ENCODE data around the gene LPCAT1.
"Not testable (repeated sequence)": the region's sequence is repeated elsewhere in the genome, so short reads cannot be mapped to it uniquely, and the experiment has no call there.

Gene LPCAT1

DNA sequence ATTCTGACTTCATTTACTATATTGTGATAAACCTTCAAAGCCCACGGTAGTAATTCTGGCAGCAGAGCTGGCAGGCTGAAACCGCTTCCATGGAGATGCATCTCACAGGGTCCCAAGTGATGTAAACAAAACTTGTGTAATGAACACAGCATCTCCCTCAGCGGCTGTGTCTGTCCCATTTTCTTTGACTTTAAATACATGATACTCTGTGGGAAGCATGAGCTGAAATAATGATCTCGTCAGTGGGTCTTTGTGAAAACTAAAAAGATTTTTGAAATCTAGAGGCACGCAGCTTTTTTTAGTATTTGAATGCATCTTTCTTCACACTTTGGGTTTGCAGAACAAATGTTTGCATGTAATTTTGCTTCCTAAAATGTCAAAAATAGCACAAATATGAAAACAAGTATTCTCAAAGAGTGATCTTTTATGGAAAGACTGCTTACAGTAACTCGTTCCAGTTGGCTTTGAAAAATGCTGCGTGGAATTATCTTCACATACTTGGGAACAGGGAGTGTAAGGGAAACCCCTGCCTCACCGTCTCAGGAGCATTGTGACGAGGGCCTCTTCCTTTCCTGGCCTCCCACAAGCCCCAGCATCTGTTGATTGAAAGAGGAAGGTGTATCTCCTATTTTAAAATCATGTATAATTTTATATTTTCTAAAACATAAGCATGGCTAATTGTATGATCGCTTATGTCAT is 18.1 kb upstream of the LPCAT1 start:
- in situ Hi-C loops (cut with MboI; ENCODE audit: low sequenced_read_pairs), result no loop called here

DNA sequence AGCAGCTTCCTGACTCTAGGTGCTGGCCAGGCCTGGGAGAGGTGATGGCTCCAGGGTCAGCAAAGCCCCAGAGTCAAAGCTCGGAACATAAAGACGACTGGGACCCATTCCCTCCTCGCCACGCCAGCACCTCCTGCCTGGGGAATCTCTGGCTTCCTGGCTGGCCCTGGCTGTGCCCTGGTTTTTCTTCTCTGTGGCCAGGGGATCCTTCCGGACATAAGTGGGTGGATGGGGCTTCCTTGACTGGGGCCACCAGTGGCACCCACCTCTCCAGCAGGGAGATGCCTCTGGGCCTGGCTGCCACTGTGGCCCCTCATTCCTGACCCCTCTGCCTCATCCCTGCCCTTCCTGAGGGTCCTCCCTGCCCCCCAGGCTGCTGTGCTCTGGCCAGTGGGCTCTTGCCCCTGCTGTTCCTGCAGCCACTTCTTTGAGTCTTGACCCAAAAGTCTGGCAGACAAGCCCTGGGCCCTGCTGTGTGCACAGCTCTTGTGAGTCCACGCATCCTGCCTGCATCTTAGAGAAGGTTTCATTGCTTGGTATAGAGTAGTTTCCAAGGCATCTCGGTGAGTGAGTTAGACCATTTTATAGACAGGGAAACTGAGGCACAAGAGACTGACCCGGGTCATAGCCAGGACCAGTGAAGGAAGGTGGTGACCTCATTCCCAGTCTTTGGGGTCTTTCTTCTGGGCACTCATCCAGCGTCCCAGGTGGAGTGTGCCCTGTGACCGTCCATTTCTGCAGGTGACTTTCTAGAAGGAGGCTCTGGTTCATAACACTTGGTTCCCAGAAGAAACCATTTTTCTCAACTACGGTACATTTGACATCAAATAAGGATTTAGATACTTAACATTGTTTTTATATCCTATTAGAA is 17.3 kb upstream of the LPCAT1 start:
- in situ Hi-C loops (cut with MboI; ENCODE audit: low sequenced_read_pairs), result no loop called here

GRCh38 chr5:1540166-1540565 is 16.4 kb upstream of the LPCAT1 start:
- in situ Hi-C loops (cut with MboI; ENCODE audit: low sequenced_read_pairs), result no loop called here

DNA sequence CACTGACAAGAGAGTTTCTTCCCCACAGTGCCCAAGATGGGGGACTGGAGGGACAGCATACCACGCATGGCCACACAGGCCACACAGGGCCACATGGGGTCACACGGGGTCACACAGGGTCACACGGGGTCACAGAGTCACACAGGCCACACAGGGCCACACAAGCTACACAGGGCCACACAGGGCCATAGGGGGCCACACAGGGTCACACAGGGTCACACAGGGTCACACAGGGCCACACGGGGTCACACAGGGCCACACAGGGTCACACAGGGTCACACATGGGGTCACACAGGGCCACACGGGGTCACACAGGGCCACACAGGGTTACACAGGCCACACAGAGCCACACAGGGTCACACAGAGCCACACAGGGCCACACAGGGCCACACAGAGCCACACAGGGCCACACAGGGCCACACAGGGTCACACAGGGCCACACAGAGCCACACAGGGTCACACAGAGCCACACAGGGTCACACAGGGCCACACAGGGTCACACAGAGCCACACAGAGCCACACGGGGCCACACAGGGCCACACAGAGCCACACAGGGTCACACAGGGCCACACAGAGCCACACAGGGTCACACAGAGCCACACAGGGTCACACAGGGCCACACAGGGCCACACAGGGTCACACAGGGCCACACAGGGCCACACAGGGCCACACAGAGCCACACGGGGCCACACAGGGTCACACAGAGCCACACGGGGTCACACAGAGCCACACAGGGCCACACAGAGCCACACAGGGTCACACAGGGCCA is 15.8 kb upstream of the LPCAT1 start:
- in situ Hi-C loops (cut with MboI; ENCODE audit: low sequenced_read_pairs), result not testable (repeated sequence)

DNA sequence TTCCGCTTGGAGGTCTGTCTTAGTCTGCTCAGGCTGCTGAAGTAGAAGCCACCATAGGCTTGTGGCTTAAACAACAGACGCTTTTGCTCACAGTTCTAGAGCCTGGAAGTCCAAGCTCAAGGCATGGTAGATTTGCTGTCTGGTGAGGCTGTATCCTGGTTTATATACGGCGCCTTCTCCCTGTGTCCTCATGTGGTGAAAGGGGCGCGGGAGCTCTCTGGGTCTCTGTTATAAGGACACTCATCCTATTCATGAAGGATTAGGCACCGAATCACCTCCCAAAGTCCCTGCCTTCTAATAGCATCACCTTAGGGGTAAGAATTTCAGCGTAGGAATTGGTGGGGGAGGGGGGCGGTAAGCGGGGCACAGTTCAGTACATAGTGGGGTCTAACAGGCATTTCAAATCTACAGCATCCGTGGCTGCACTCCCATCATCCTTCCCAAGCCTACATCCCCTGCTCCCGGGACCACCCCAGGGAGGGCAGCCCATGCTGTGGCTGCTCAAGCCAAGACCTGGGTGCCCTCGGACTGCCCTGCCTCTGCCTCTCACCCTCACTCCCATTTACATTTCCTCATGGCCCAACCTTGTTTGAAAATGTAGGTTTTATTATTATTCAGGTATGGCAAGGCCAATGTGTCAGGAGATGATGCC is 15.1 kb upstream of the LPCAT1 start:
- in situ Hi-C loops (cut with MboI; ENCODE audit: low sequenced_read_pairs), result no loop called here

- in situ Hi-C loops (cut with MboI; ENCODE audit: low sequenced_read_pairs), result no loop called here
Observed at GRCh38 chr5:1538276-1538675, 14.5 kb upstream of the LPCAT1 start.

GRCh38 chr5:1537603-1538154 is 13.9 kb upstream of the LPCAT1 start:
- in situ Hi-C loops (cut with MboI; ENCODE audit: low sequenced_read_pairs), result no loop called here

GRCh38 chr5:1536871-1537602 is 13.3 kb upstream of the LPCAT1 start:
- in situ Hi-C loops (cut with MboI; ENCODE audit: low sequenced_read_pairs), result no loop called here

GRCh38 chr5:1536322-1536845 is 12.6 kb upstream of the LPCAT1 start:
- in situ Hi-C loops (cut with MboI; ENCODE audit: low sequenced_read_pairs), result no loop called here

DNA sequence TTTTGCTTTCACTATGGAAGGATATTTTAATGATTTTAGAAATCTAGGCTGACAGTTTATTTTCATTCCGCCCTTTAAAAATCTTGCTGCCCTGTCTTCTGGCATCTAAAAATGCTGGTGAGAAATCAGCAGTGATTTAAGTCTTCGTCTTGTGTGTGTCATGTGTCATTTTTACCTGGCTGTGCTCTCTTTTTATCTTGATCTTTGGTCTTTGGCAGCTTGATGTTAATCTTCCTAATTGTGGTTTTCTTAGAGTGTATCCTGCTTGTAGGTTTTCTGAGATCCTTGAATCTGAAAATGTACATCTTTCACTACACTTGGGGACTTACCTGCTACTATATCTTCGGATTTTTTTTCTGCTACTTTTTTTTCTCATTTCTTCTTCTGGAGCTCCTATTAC is 11.9 kb upstream of the LPCAT1 start:
- in situ Hi-C loops (cut with MboI; ENCODE audit: low sequenced_read_pairs), result no loop called here

DNA sequence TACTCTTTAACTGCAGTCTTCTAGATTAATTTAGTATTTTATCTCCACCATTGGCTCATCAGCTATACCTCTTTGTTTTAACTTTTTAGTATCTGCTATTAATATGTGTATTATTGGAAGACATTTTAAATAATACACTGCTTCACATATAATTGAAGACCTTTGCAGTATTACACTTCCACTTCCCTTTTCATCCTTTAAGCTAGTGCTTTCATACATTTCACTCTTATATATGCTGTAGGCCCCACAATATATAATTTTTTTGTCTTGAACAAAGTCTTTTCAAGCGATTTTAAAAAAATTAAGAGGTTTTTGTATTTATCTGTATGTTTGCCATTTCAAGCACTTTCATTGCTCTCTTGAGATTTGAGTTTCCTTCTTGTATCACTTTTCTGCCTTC is 8.6 kb upstream of the LPCAT1 start:
- in situ Hi-C loops (cut with MboI; ENCODE audit: low sequenced_read_pairs), result no loop called here

- in situ Hi-C loops (cut with MboI; ENCODE audit: low sequenced_read_pairs), result no loop called here
Observed at GRCh38 chr5:1529498-1529897, 5.7 kb upstream of the LPCAT1 start.

DNA sequence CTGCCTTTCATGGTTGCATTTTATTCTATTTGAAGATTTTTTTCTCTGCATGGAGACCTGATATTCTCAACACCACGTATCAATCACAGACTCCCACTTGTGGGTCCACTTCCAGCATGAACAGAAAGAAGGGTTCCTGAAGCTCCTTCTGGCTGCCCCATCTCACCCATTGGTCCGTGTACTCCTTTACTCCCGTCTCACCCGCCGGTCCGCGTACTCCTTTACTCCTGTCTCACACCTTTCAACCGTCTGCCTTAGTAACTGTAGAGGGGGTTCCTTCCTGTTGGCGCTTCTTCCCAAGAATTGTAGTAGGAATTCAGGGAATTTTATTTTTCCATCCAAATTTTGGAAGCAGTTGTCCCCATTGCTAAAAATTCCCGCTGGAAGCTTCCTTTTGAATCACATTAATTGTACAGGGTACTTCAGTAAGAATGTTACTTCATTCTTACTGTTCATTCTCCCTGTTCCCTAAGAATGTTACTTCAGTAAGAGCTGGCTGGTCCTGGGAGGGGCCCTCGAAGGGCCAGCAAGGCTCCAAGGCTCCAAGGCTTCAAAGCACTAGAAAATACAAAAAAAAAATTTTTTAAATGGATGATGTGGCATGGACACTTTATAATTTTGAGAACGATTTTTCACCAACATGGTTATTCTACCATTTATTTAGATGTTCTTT is 3.9 kb upstream of the LPCAT1 start:
- in situ Hi-C loops (cut with MboI; ENCODE audit: low sequenced_read_pairs), result no loop called here

- in situ Hi-C loops (cut with MboI; ENCODE audit: low sequenced_read_pairs), result no loop called here
Observed at GRCh38 chr5:1526681-1527131, 2.9 kb upstream of the LPCAT1 start.

DNA sequence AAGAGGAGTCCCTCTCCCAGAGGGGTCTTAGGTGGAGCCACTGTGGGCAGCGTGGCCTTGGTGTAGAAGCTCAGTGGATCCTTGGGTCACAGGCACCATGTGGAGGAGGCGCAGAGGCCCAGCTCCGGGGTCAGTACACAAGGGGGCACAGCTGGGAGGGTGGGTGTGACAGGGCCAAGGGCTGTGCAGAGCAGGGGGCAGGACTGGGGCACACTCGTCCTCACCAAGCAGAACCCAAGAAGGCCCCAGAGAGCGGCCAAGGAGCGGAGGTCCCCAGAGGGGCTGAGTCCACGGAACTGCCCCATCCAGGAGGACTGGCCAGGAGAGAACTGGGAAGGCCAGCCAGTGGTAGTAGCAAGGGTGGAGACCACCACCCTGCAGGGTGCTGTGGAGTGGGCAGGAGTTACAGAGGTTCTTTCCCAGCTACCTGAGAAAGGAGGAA is 2.5 kb upstream of the LPCAT1 start:
- in situ Hi-C loops (cut with MboI; ENCODE audit: low sequenced_read_pairs), result no loop called here

- in situ Hi-C loops (cut with MboI; ENCODE audit: low sequenced_read_pairs), result no loop called here
Observed at GRCh38 chr5:1525624-1526189, 1.9 kb upstream of the LPCAT1 start.

- in situ Hi-C loops (cut with MboI; ENCODE audit: low sequenced_read_pairs), result no loop called here
Observed at GRCh38 chr5:1524799-1525623, 1.3 kb upstream of the LPCAT1 start.

DNA sequence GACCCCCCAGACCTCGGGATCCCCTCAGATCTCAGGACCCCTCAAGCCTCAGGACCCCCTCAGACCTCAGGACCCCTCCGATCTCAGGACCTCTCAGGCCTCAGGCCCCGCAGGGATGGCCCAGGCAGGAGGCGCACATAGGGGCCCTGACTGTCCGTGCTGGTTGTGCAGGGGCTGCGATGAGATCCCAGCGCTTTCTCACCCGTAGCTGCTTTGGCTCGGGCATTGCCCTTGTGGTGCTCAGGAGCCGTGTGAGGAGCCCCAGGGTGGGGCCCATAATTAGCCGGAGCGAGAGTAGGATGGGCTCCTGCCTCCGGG is 680 bp upstream of the LPCAT1 start:
- in situ Hi-C loops (cut with MboI; ENCODE audit: low sequenced_read_pairs), result no loop called here
